K562 (cell line): ENCODE results near the gene FASN. TPM values are rescaled to one million over a fixed set of nuclear protein-coding genes. Genes with fewer than 3 reads are reported as not detected.
A peak's percentile ranks its signal among the peaks of the same experiment; 100 is the strongest.

Source experiments
- ATAC-seq: fragments of 200-7000 bp; cut with Tn5 transposase; 3 replicates; pipeline ENCODE4 v1.9.1; 2020; ENCODE audit warnings: moderate library complexity
- BruUV-seq: library from RNA; stranded (reverse); fragments of 400-500 nt; replicated peaks from 2 replicates; lab custom pipeline; 2021; lab: Mats Ljungman, UMichigan
- CTCF ChIA-PET: fragments of 300-600 bp; formaldehyde crosslinking; extraction: SDS; loops from one replicate; lab custom pipeline; 2021; ENCODE audit warnings: low intra/inter-chr PET ratio; lab: Yijun Ruan, JAX
- POLR2A ChIA-PET: fragments of 300-600, 350-650 bp; sonication (Branson Sonifier 250); formaldehyde crosslinking; extraction: SDS; loops from one replicate; lab custom pipeline; 2021; ENCODE audit warnings: antibody characterized with exemption, inconsistent platforms; lab: Yijun Ruan, JAX
- DNase-seq, 4 experiments: peaks; one replicate each; pipeline versions ENCODE4 v3.0.0 to v3.0.0-alpha.2; 2011 to 2018; ENCODE audit warnings: low spot score in 3 of 4, mixed read lengths in 3 of 4; ENCODE audit errors: extremely low read depth in 1 of 4
- FAIRE-seq: peaks from 2 replicates; lab custom pipeline; 2011; peaks lifted over from hg19 to GRCh38; lab: Jason Lieb, UNC
- H2AFZ ChIP-seq: 2 replicates; pipeline ENCODE4 v1.6.0; 2011; ENCODE audit warnings: low read depth, low read length, control low read depth, inconsistent platforms
- H3K27ac ChIP-seq: fragments of 200-600 bp; 3 replicates; pipeline ENCODE4 v1.8.0; 2011; ENCODE audit warnings: low read depth, mild to moderate bottlenecking, control low read depth, inconsistent platforms, low read length, moderate library complexity, mixed read lengths; ENCODE audit errors: extremely low read depth
- H3K27me3 ChIP-seq, 2 experiments: fragments of 300-600 bp in 1 of 2; 2 replicates in 1 of 2; 3 replicates in 1 of 2; pipeline versions ENCODE4 v1.6.0 to v1.8.0; 2011; ENCODE audit warnings: inconsistent platforms in 2 of 2, low read length in 2 of 2, mild to moderate bottlenecking in 1 of 2, mixed read lengths in 1 of 2, moderate library complexity in 1 of 2; ENCODE audit not compliant: control insufficient read depth in 2 of 2, insufficient read depth in 2 of 2
- H3K36me3 ChIP-seq: fragments of 300-600 bp; 3 replicates; pipeline ENCODE4 v1.8.0; 2011; ENCODE audit warnings: mild to moderate bottlenecking, low read length, inconsistent platforms; ENCODE audit not compliant: control insufficient read depth, insufficient read depth
- H3K4me1 ChIP-seq, 2 experiments: fragments of 200-600 bp in 1 of 2; replicated peaks in 1 of 2; 2 replicates in 1 of 2; 3 replicates in 1 of 2; pipeline versions ENCODE4 v1.5.1 to v1.8.0; 2011; ENCODE audit warnings: inconsistent platforms in 2 of 2, low read length in 2 of 2, mild to moderate bottlenecking in 1 of 2, mixed read lengths in 1 of 2, moderate library complexity in 1 of 2; ENCODE audit not compliant: control insufficient read depth in 2 of 2, insufficient read depth in 2 of 2
- H3K4me2 ChIP-seq: 2 replicates; pipeline ENCODE4 v1.6.1; 2011; ENCODE audit warnings: low read length, control low read depth, inconsistent platforms, mixed read lengths; ENCODE audit not compliant: insufficient read depth
- H3K4me3 ChIP-seq: fragments of 200-600 bp; sonication (generic), shearing (Covaris generic); 2 replicates; pipeline ENCODE4 v1.5.1; 2016; ENCODE audit warnings: control low read depth, inconsistent platforms
- H3K79me2 ChIP-seq: fragments of 200-600 bp; 3 replicates; pipeline ENCODE4 v1.8.0; 2011; ENCODE audit warnings: low read length, inconsistent platforms; ENCODE audit not compliant: control insufficient read depth, insufficient read depth
- H3K9ac ChIP-seq, 2 experiments: 2 replicates each; pipeline versions ENCODE4 v1.6.0 to v1.6.1; 2011; ENCODE audit warnings: low read depth in 2 of 2, low read length in 2 of 2, control low read depth in 1 of 2, inconsistent platforms in 1 of 2, mild to moderate bottlenecking in 1 of 2, mixed read lengths in 1 of 2; ENCODE audit not compliant: insufficient read depth in 1 of 2
- H3K9me1 ChIP-seq: one replicate; pipeline ENCODE4 v1.6.0; 2011; ENCODE audit warnings: inconsistent platforms, mild to moderate bottlenecking, low read length, moderate library complexity; ENCODE audit not compliant: control insufficient read depth, insufficient read depth
- H3K9me3 ChIP-seq: replicated peaks from 2 replicates; pipeline ENCODE4 v1.5.1; 2011; ENCODE audit warnings: low read depth, low read length, inconsistent platforms; ENCODE audit not compliant: control insufficient read depth, insufficient read depth
- H4K20me1 ChIP-seq: replicated peaks from 2 replicates; pipeline ENCODE4 v1.6.1; 2011; ENCODE audit warnings: low read length, inconsistent platforms, mixed read lengths; ENCODE audit not compliant: control insufficient read depth, insufficient read depth
- HDAC6 ChIP-seq: IDR thresholded peaks from 2 replicates; pipeline ENCODE4 v1.6.1; 2012; ENCODE audit warnings: low read depth, mild to moderate bottlenecking, control low read depth, inconsistent platforms, low read length, moderate library complexity
- HIVEP1 ChIP-seq: fragments of 250-450 bp; sonication (Bioruptor Pico); IDR thresholded peaks from 2 replicates; pipeline ENCODE4 v1.4.0; 2020; ENCODE audit warnings: mild to moderate bottlenecking
- POLR2G ChIP-seq: fragments of 200-400 bp; formaldehyde crosslinking; IDR thresholded peaks from 2 replicates; pipeline ENCODE4 v1.6.1; 2017; ENCODE audit warnings: low read depth, mild to moderate bottlenecking, antibody characterized with exemption, low read length, moderate library complexity
- PRPF4 ChIP-seq: fragments of 200-400 bp; formaldehyde crosslinking; IDR thresholded peaks from one replicate; pipeline ENCODE4 v1.6.1; 2017; ENCODE audit warnings: low read length, low read depth, mild to moderate bottlenecking; ENCODE audit not compliant: insufficient read depth, poor library complexity, severe bottlenecking
- RAD21 ChIP-seq, 2 experiments: fragments of 250-450 bp in 1 of 2; fragments of 450-650 bp in 1 of 2; sonication (Bioruptor Pico) in 1 of 2; formaldehyde crosslinking in 1 of 2; IDR thresholded peaks in 1 of 2; conservative IDR thresholded peaks in 1 of 2; 2 replicates each; pipeline versions ENCODE4 v1.4.0 to v1.8.0; 2020 to 2022; ENCODE audit warnings: mild to moderate bottlenecking in 2 of 2, moderate library complexity in 1 of 2
- TCF3 ChIP-seq: sonication (generic); formaldehyde crosslinking; IDR thresholded peaks from 2 replicates; pipeline ENCODE4 v1.4.0; 2020; ENCODE audit warnings: mild to moderate bottlenecking, missing genetic modification reagents
- ZFX ChIP-seq: sonication (generic); formaldehyde crosslinking; IDR thresholded peaks from 2 replicates; pipeline ENCODE4 v1.8.0; 2022; ENCODE audit warnings: mild to moderate bottlenecking, missing genetic modification reagents, moderate library complexity
- ZNF778 ChIP-seq: fragments of 450-650 bp; formaldehyde crosslinking; IDR thresholded peaks from 2 replicates; pipeline ENCODE4 v1.4.0; 2020; ENCODE audit warnings: mild to moderate bottlenecking, moderate library complexity
- WGBS: fragments of 100-300 bp; shearing (Covaris generic); methylation state at CpG from one replicate; pipeline ENCODE4 v1.1.6; 2016; ENCODE audit warnings: low coverage, mixed read lengths; ENCODE audit not compliant: insufficient coverage; ENCODE audit errors: missing lambda C conversion rate; 5-methylcytosine and 5-hydroxymethylcytosine counted together
- in situ Hi-C: fragments of 300-500 bp; cut with MboI; formaldehyde crosslinking; loops from 4 replicates; pipeline ENCODE4 v1.15.0; 2018; ENCODE audit warnings: inconsistent platforms, mixed read lengths
- intact Hi-C: fragments of 100-400 bp; cut with micrococcal nuclease; formaldehyde crosslinking; loops from 2 replicates; pipeline ENCODE4 v1.14.2; 2022
- polyA plus RNA-seq, 8 experiments: library from polyadenylated mRNA; depleted of rRNA in 4 of 8; stranded (reverse) in 5 of 8; unstranded in 3 of 8; fragments of >200 nt; fragmentation: Nextera tagmentation in 2 of 8; fragmentation: Illumina TruSeq in 1 of 8; extraction: Ambion mirVana in 2 of 8; extraction: Trizol in 1 of 8; gene quantifications; 2 replicates each; pipeline versions ENCODE4 v1.2.1 to v1.2.3, GENCODE V29; 2011 to 2014; ENCODE audit warnings: inconsistent platforms in 1 of 8, missing spikeins in 1 of 8
- total RNA-seq, 7 experiments: library from RNA; depleted of rRNA in 6 of 7; stranded (reverse); fragments of >200 nt in 6 of 7; fragmentation: Illumina TruSeq in 2 of 7; extraction: Trizol in 2 of 7; gene quantifications; 2 replicates each; pipeline versions ENCODE4 v1.2.1 to v1.2.3, GENCODE V29; 2011 to 2021; ENCODE audit warnings: low replicate concordance in 1 of 7
- TF ChIP-seq, protein P1 (sequence below): fragments of 450-650 bp; formaldehyde crosslinking; IDR thresholded peaks from 2 replicates; pipeline ENCODE4 v1.4.0; 2020; ENCODE audit warnings: mild to moderate bottlenecking, moderate library complexity
- TF ChIP-seq, protein P2 (sequence below): fragments of 450-650 bp; formaldehyde crosslinking; IDR thresholded peaks from 2 replicates; pipeline ENCODE4 v1.4.0; 2022; ENCODE audit warnings: missing genetic modification characterization
- TF ChIP-seq, protein P3 (sequence below), 3 experiments: IDR thresholded peaks in 2 of 3; conservative IDR thresholded peaks in 1 of 3; 2 replicates each; pipeline ENCODE4 v1.5.1; 2011 to 2012; ENCODE audit warnings: low read length in 3 of 3, mild to moderate bottlenecking in 3 of 3, control low read depth in 2 of 3, improper control_type of control experiment in 1 of 3, inconsistent platforms in 1 of 3, low read depth in 1 of 3, mixed read lengths in 1 of 3, moderate library complexity in 1 of 3; ENCODE audit not compliant: insufficient read depth in 2 of 3
- TF ChIP-seq, protein P4 (sequence below): fragments of 450-650 bp; IDR thresholded peaks from 2 replicates; pipeline ENCODE4 v1.6.1; 2016; ENCODE audit warnings: mild to moderate bottlenecking

Gene FASN
- total and polyA plus RNA-seq, 9 of the 15 experiments (the other 6 are each of a cell fraction or from before 2014, with no cell fraction given): 0.15 to 663 (median 49.9) TPM

DNA sequence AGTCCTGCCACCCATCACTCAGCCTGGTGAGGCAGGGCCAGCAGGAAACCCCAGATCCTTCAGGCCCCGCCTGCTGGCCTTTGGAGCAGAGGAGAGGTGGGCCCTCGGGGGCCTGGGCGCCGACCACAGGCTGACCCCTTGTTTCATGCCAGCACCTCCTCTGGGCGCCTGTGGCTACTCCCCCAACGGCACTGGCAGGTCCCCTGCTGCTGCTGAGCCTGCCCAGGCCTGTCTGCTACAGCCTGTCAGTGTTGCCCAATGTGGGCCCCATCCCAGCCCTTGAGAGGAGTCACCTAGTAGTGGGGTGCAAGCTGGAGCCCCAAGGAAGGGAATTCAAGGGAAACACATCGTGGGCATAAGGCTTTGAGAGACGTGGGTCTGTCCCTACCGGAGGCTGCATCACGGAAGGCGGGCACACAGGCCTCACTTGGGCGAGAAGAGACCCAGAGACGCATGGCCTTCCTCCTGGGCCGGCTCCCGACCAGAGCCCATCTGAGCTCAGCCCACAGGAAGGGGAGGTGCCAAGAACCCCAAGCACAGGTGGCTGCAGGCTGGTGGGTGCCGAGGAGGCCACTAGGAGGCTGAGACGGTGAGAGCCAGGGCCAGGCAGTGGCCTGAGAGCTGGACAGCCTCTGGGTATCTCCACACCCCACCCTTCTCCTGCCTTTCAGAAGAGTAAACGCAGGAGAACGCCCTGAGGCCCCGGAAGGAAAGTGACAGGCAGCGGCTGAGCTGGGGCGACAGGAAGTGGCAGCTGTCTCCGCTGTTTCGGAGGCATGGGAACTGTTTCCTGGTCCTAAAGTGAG is 8.0 kb upstream of the FASN start:
- peak; percentile 79 for ATAC-seq
- Histone ChIP-seq H3K4me2 (no peak overlapping the region), H3K27ac (peak overlapping the region; percentile 44; the same call in 1 of the 3 replicates), H3K79me2 (no peaks in the 10 kb centered on the region), H3K9ac (peak overlapping the region in 1 of 2 experiments; percentile 84; a peak in 2 of 4 replicates), H3K36me3 (peaks cover 2% of the 10 kb centered on the region; the same call in 1 of the 3 replicates), H3K4me3 (no peak overlapping the region), H2AFZ (no peak overlapping the region), H3K4me1 (peaks cover 22 to 74% of the 10 kb centered on the region in 2 experiments), H3K9me1 (no peaks in the 10 kb centered on the region), H3K27me3 (no peaks in the 10 kb centered on the region), H4K20me1 (no peaks in the 10 kb centered on the region), H3K9me3 (no peaks in the 10 kb centered on the region)
- in situ Hi-C loops (no loop called here), intact Hi-C loops (loop anchor here (5.0 kb wide), 1 partner anchor 36 kb away; no protein-coding TSS in a partner anchor)
- BruUV-seq: no TSS peak
- peak; percentile 48 to 67 (median 58) for DNase-seq
- ChIA-PET CTCF (no interaction called here), POLR2A (interaction anchor here (0.6 to 1.0 kb wide), 4 partner anchors 13 to 764 kb away, joined by 3 to 4 read pairs (median 3); partner anchors contain the start of gene ACTG1)
- 67% methylated on average over 21 of the region's 24 CpGs for WGBS
- peak; percentile 80 for FAIRE-seq
- TF ChIP-seq ZNF778 (CRISPR knock-in tag): no peak
- no peak for TF ChIP-seq PRPF4
- TF ChIP-seq, protein P1, sequence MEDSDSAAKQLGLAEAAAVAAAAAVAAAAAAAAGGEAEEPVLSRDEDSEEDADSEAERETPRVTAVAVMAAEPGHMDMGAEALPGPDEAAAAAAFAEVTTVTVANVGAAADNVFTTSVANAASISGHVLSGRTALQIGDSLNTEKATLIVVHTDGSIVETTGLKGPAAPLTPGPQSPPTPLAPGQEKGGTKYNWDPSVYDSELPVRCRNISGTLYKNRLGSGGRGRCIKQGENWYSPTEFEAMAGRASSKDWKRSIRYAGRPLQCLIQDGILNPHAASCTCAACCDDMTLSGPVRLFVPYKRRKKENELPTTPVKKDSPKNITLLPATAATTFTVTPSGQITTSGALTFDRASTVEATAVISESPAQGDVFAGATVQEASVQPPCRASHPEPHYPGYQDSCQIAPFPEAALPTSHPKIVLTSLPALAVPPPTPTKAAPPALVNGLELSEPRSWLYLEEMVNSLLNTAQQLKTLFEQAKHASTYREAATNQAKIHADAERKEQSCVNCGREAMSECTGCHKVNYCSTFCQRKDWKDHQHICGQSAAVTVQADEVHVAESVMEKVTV (CRISPR knock-in tag): 0 out of 2 replicates have a peak, but pooled peaks have one; percentile 12
- TF ChIP-seq ZFX (CRISPR knock-in tag): 0 out of 2 replicates have a peak, but pooled peaks have one; percentile 12
- TF ChIP-seq, protein P2, sequence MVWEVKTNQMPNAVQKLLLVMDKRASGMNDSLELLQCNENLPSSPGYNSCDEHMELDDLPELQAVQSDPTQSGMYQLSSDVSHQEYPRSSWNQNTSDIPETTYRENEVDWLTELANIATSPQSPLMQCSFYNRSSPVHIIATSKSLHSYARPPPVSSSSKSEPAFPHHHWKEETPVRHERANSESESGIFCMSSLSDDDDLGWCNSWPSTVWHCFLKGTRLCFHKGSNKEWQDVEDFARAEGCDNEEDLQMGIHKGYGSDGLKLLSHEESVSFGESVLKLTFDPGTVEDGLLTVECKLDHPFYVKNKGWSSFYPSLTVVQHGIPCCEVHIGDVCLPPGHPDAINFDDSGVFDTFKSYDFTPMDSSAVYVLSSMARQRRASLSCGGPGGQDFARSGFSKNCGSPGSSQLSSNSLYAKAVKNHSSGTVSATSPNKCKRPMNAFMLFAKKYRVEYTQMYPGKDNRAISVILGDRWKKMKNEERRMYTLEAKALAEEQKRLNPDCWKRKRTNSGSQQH (CRISPR knock-in tag): no peak
- TF ChIP-seq, protein P3, sequence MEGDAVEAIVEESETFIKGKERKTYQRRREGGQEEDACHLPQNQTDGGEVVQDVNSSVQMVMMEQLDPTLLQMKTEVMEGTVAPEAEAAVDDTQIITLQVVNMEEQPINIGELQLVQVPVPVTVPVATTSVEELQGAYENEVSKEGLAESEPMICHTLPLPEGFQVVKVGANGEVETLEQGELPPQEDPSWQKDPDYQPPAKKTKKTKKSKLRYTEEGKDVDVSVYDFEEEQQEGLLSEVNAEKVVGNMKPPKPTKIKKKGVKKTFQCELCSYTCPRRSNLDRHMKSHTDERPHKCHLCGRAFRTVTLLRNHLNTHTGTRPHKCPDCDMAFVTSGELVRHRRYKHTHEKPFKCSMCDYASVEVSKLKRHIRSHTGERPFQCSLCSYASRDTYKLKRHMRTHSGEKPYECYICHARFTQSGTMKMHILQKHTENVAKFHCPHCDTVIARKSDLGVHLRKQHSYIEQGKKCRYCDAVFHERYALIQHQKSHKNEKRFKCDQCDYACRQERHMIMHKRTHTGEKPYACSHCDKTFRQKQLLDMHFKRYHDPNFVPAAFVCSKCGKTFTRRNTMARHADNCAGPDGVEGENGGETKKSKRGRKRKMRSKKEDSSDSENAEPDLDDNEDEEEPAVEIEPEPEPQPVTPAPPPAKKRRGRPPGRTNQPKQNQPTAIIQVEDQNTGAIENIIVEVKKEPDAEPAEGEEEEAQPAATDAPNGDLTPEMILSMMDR (IDR thresholded peaks at IDR 0.05 in 2 of 3, conservative IDR thresholded peaks at IDR 0.05 in 1 of 3; ENCODE audit: insufficient read depth in 2 of 3, low read depth in 1 of 3, low read length in 3 of 3): peak; percentile 32 to 46 (median 45); a peak in 4 of 6 replicates
- TF ChIP-seq POLR2G: peak; percentile 56
- no peak for TF ChIP-seq HDAC6
- TF ChIP-seq RAD21 (CRISPR knock-in tag; conservative IDR thresholded peaks at IDR 0.05 in 1 of 2, IDR thresholded peaks at IDR 0.05 in 1 of 2): peak; percentile 30 to 48; a peak in 2 of 4 replicates
- TF ChIP-seq, protein P4, sequence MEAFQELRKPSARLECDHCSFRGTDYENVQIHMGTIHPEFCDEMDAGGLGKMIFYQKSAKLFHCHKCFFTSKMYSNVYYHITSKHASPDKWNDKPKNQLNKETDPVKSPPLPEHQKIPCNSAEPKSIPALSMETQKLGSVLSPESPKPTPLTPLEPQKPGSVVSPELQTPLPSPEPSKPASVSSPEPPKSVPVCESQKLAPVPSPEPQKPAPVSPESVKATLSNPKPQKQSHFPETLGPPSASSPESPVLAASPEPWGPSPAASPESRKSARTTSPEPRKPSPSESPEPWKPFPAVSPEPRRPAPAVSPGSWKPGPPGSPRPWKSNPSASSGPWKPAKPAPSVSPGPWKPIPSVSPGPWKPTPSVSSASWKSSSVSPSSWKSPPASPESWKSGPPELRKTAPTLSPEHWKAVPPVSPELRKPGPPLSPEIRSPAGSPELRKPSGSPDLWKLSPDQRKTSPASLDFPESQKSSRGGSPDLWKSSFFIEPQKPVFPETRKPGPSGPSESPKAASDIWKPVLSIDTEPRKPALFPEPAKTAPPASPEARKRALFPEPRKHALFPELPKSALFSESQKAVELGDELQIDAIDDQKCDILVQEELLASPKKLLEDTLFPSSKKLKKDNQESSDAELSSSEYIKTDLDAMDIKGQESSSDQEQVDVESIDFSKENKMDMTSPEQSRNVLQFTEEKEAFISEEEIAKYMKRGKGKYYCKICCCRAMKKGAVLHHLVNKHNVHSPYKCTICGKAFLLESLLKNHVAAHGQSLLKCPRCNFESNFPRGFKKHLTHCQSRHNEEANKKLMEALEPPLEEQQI: no peak
- no peak for TF ChIP-seq TCF3 (CRISPR knock-in tag)
- TF ChIP-seq HIVEP1: no peak
